Brain microvascular endothelial cell (primary cell): ENCODE measurements around the gene TCAP.

ENCODE experiments used
- DNase-seq: peaks from one replicate; pipeline ENCODE4 v3.0.0-alpha.2; 2020
- H3K27ac ChIP-seq: fragments of 250-450 bp; sonication (Bioruptor Pico); 2 replicates; pipeline ENCODE4 v1.5.1; 2020; ENCODE audit warnings: mild to moderate bottlenecking, moderate library complexity
- H3K27me3 ChIP-seq: fragments of 250-450 bp; sonication (Bioruptor Pico); replicated peaks from 2 replicates; pipeline ENCODE4 v1.5.1; 2020; ENCODE audit warnings: mild to moderate bottlenecking
- H3K36me3 ChIP-seq: fragments of 250-450 bp; sonication (Bioruptor Pico); replicated peaks from 2 replicates; pipeline ENCODE4 v1.5.1; 2020; ENCODE audit warnings: mild to moderate bottlenecking
- H3K4me3 ChIP-seq: 2 replicates; pipeline ENCODE4 v1.5.1; 2011; ENCODE audit warnings: low read depth, mild to moderate bottlenecking, control low read depth, low read length, moderate library complexity
- in situ Hi-C: cut with HindIII; loops from 2 replicates; pipeline ENCODE4 v1.10.0; 2017; ENCODE audit warnings: low sequenced_read_pairs, low pct_ligation_motif_present
- TF ChIP-seq, protein P1 (sequence below): IDR thresholded peaks from 2 replicates; pipeline ENCODE4 v1.5.1; 2011; ENCODE audit warnings: low read depth, mild to moderate bottlenecking, moderate library complexity, low read length, control low read depth, inconsistent platforms; ENCODE audit errors: missing control alignments

TCAP gene

DNA sequence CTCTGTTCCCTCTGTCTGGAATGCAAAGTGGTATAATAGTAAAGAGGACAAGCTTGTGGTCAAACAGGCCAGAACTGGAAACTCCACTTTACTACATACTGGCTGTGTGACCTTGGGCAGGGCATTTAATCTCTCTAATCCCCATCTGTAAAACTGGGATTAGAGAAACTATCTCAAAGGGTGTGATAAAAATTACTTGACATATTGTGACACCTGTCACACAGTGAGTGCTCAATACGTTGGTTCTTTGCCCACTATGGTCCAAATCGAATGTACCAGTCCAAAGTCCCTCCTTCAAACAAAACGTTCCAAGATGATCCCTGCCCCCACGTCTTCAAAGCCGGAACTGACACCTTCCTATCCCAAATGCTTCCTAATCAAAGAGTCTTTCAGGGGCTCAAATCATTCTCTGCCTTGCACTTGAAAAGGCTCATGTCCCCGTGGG, 22.0 kb downstream of the TCAP start:
- H3K36me3 ChIP-seq = no peaks in the 10 kb centered on the region
- H3K4me3 ChIP-seq = no peak overlapping the region
- in situ Hi-C loops = no loop called here
- TF ChIP-seq, protein P1, sequence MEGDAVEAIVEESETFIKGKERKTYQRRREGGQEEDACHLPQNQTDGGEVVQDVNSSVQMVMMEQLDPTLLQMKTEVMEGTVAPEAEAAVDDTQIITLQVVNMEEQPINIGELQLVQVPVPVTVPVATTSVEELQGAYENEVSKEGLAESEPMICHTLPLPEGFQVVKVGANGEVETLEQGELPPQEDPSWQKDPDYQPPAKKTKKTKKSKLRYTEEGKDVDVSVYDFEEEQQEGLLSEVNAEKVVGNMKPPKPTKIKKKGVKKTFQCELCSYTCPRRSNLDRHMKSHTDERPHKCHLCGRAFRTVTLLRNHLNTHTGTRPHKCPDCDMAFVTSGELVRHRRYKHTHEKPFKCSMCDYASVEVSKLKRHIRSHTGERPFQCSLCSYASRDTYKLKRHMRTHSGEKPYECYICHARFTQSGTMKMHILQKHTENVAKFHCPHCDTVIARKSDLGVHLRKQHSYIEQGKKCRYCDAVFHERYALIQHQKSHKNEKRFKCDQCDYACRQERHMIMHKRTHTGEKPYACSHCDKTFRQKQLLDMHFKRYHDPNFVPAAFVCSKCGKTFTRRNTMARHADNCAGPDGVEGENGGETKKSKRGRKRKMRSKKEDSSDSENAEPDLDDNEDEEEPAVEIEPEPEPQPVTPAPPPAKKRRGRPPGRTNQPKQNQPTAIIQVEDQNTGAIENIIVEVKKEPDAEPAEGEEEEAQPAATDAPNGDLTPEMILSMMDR = no peak
- no peaks in the 10 kb centered on the region for H3K27me3 ChIP-seq
- DNase-seq = no peak
- no peak overlapping the region for H3K27ac ChIP-seq

DNA sequence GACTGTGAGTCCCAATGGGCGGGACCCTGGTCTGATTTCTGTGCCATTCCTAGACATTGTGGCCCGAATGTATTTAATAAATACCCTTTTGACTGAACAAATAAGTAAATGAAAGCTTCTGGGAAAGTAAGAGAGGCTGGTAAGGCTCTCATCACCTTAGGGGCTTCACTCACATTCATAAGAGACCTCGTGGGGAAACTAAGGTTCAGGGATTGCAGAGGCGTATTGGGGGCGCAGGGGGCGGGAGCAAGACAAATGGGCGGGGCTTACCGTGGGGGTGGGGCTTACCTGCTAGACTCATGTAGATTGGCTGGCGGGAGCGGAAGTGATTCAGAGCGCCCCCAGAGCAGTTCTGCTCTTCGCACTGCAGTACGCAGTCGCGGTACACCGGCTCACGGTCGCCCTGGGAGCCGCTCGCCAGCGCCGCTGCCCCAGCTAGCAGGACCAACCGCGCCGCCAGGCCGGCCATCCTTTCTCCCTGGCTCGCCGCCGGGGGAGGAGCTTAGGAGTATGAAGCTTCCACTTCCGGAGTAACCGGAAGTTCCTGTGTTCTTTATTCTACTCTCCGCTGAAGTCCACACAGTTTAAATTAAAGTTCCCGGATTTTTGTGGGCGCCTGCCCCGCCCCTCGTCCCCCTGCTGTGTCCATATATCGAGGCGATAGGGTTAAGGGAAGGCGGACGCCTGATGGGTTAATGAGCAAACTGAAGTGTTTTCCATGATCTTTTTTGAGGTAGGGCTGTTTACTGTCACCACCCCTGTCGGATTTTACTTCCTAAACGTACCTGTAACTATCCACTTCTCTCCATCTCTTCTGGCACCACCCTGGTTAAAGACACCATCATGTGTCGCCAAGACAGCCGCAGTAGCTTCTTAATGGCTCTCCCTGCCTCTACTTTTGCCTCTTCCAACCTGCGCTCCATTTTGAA, 22.7 kb downstream of the TCAP start, which contains the start of gene PGAP3:
PGAP3 (minus strand) TSS at position 512 of the 929 bp plus-strand sequence; CDS start at position 469, 43 bp downstream.
- peak; percentile 90 for DNase-seq
- TF ChIP-seq, protein P1 = peak; percentile 3
- in situ Hi-C loops = no loop called here
- Histone ChIP-seq H3K4me3 (peak within 1 kb of the TSS; percentile 61), H3K27me3 (no peaks in the 10 kb centered on the region), H3K36me3 (no peaks in the 10 kb centered on the region), H3K27ac (peak within 1 kb of the TSS; percentile 58)

DNA sequence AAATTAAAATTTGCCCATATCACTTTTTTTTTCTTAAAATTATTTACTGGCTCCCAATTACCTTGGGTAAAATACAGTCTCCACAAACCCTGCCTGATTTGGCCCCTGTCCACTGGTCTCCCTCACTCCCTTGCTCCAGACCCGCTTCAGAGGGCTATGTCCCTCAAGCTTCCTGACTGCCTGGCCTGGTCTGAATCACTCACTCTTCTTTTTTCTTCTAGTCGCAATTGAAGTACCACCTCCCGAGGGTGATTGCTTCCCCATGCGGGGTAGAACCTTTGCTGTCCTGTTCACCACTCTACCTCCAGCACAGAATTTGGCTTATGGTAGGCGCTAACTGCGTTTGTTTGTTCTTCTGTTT, 23.3 kb downstream of the TCAP start:
- H3K27me3 ChIP-seq = no peaks in the 10 kb centered on the region
- in situ Hi-C loops = no loop called here
- peak overlapping the region; percentile 61 for H3K4me3 ChIP-seq
- peak overlapping the region; percentile 58 for H3K27ac ChIP-seq
- DNase-seq = no peak
- TF ChIP-seq, protein P1 = no peak
- no peaks in the 10 kb centered on the region for H3K36me3 ChIP-seq

DNA sequence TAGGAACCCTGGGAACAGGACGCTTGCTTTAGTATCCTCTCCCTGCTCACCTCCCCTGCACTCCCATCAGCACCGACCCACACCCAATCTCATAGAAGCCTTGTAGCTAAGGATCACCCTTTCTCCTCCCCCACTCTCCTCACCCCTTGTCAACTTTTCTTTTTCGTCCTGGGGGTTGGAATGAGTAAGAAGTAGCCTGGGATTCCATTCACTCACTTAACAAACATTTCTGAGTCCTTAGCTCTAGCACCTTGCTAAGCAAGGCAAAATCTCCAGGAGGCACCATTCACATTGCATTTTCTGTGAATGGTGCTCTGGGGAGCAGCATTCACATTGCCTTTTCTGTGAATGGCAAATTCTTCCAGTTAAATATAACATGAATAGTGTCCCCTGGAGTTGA, 23.8 kb downstream of the TCAP start:
- Histone ChIP-seq H3K4me3 (peak overlapping the region; percentile 61), H3K27ac (no peak overlapping the region), H3K36me3 (no peaks in the 10 kb centered on the region), H3K27me3 (no peaks in the 10 kb centered on the region)
- in situ Hi-C loops = no loop called here
- DNase-seq = no peak
- TF ChIP-seq, protein P1 = no peak

DNA sequence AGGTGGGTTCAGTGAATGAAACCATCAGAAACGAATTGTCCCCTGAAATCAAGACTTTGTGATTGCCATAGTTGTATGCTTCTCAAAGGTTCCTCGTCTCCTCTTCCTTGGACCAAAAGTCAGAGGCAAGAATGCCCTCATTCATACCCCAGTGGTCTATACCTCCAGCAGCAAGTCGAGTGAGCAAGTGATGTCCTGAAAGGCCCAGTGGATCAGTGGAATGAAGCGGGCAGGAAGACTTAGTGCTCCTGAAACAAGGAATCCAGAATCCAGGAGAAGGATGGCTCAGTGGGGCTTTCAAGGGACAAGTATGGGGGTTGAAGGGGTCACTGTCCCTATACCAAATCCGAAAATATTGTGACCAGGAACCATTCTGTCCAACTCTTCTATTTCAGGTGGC, 29.4 kb downstream of the TCAP start:
- H3K27ac ChIP-seq = no peak overlapping the region
- no peak overlapping the region for H3K4me3 ChIP-seq
- H3K36me3 ChIP-seq = no peaks in the 10 kb centered on the region
- H3K27me3 ChIP-seq = no peaks in the 10 kb centered on the region
- no peak for DNase-seq
- TF ChIP-seq, protein P1 = no peak
- in situ Hi-C loops = no loop called here

DNA sequence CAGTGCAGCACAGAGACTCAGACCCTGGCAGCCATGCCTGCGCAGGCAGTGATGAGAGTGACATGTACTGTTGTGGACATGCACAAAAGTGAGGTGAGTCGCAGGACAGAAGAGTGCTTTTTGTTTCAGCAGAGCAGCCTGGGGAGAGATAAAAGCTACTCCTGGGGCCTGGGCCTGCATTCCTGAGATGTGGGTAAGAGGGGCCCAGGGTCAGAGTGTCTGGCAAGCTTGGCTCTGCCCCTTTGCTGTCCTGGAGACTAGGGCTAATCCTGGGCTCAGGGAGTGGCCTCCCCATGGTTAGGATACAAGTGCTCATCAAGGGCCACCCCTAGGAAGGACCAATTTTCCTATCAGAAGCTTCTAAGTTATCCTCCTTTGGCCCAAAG, 29.9 kb downstream of the TCAP start:
- no peaks in the 10 kb centered on the region for H3K27me3 ChIP-seq
- TF ChIP-seq, protein P1 = no peak
- H3K27ac ChIP-seq = no peak overlapping the region
- H3K4me3 ChIP-seq = no peak overlapping the region
- H3K36me3 ChIP-seq = no peaks in the 10 kb centered on the region
- in situ Hi-C loops = no loop called here
- no peak for DNase-seq
